Ovary (tissue), 3 donors: Measurements from ENCODE around the gene IQSEC1.

ENCODE experiments used
- EP300 ChIP-seq: sonication (generic); formaldehyde crosslinking; IDR thresholded peaks from one replicate; pipeline ENCODE4 v1.6.1; 2017; ENCODE audit warnings: antibody characterized with exemption
- POLR2A ChIP-seq: fragments of 450-650 bp; IDR thresholded peaks from one replicate; pipeline ENCODE4 v1.6.1; 2017; ENCODE audit warnings: antibody characterized with exemption, mild to moderate bottlenecking, moderate library complexity
- TF ChIP-seq, protein P1 (sequence below), 3 donors: fragments of 450-650 bp in 2 of 3; fragments of 200-600 bp in 1 of 3; IDR thresholded peaks; one replicate each; pipeline versions ENCODE4 v1.5.1 to v1.8.0; 2016 to 2022; ENCODE audit warnings: antibody characterized with exemption in 3 of 3, mild to moderate bottlenecking in 1 of 3
- donor health status: DM: no; HTN: no; CAD: no.

DNA sequence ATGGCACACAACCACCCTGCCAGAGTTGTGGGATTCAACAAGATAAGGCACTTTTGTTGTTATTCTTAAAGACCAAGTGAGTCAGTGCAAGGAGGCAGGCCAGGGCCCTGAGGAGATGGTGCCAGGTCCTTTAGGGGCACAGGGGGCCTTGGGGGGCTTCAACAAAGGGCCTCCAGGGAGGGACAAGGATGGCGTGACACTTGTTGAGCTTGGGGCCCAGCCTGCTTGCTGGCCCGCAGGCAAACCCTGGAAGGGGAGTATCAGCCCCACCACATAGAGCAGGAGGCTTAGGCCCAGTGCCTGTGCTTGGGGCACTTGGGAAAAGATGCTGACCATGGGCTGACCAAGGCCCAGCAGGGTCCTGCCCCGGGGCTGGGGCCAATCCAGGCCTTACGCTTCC lies 5.5 kb downstream of the IQSEC1 start:
- TF ChIP-seq, protein P1, sequence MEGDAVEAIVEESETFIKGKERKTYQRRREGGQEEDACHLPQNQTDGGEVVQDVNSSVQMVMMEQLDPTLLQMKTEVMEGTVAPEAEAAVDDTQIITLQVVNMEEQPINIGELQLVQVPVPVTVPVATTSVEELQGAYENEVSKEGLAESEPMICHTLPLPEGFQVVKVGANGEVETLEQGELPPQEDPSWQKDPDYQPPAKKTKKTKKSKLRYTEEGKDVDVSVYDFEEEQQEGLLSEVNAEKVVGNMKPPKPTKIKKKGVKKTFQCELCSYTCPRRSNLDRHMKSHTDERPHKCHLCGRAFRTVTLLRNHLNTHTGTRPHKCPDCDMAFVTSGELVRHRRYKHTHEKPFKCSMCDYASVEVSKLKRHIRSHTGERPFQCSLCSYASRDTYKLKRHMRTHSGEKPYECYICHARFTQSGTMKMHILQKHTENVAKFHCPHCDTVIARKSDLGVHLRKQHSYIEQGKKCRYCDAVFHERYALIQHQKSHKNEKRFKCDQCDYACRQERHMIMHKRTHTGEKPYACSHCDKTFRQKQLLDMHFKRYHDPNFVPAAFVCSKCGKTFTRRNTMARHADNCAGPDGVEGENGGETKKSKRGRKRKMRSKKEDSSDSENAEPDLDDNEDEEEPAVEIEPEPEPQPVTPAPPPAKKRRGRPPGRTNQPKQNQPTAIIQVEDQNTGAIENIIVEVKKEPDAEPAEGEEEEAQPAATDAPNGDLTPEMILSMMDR (IDR thresholded peaks at IDR 0.05) = no peak
- TF ChIP-seq POLR2A (no peak), EP300 (no peak)
